ENCODE measurements around the gene PRPF19. TPM values are rescaled to one million over a fixed set of nuclear protein-coding genes. Genes with fewer than 3 reads are reported as not detected.
A peak's percentile ranks its signal among the peaks of the same experiment; 100 is the strongest.

PRPF19 gene
- total and polyA plus RNA-seq, 3 experiments from 2014 or later, result 19.0 to 204 (median 201) TPM

- no peak for DNase-seq
- no peaks in the 10 kb centered on the region for H3K9me3 Mint-ChIP-seq
- H3K4me1 ChIP-seq (ENCODE audit: insufficient read depth, low read length), result peaks cover under 1% of the 10 kb centered on the region
- H3K27me3 ChIP-seq (ENCODE audit: insufficient read depth, low read length, poor library complexity, severe bottlenecking), result peaks cover 10% of the 10 kb centered on the region
- no peak overlapping the region for H3K27ac Mint-ChIP-seq
- ChIA-PET POLR2A (interaction anchor here (0.6 kb wide), 2 partner anchors 9 to 43 kb away, joined by 3 read pairs; no protein-coding TSS in a partner anchor), CTCF (interaction anchor here (1.7 kb wide), 1 partner anchor 99 kb away, joined by 4 read pairs; no protein-coding TSS in a partner anchor)
- no peak overlapping the region for H3K4me3 ChIP-seq (ENCODE audit: low read length)
- H3K27me3 Mint-ChIP-seq, result peaks cover 8 to 23% of the 10 kb centered on the region in 2 donors
- H3K36me3 Mint-ChIP-seq, result no peaks in the 10 kb centered on the region
- H3K27ac ChIP-seq (ENCODE audit: low read depth, low read length), result no peak overlapping the region
- no peak overlapping the region for H3K4me3 Mint-ChIP-seq
- H3K4me1 Mint-ChIP-seq, result peaks cover 3 to 6% (median 5%) of the 10 kb centered on the region in 3 donors
- no peaks in the 10 kb centered on the region for H3K36me3 ChIP-seq (ENCODE audit: insufficient read depth, low read length)
- no peaks in the 10 kb centered on the region for H3K9me3 ChIP-seq (ENCODE audit: low read length)
Measured at GRCh38 chr11:60930394-60930793, 24.0 kb upstream of the PRPF19 start.

- H3K36me3 ChIP-seq (ENCODE audit: insufficient read depth, low read length), result no peaks in the 10 kb centered on the region
- no peak for DNase-seq
- no peaks in the 10 kb centered on the region for H3K9me3 Mint-ChIP-seq
- H3K27me3 ChIP-seq (ENCODE audit: insufficient read depth, low read length, poor library complexity, severe bottlenecking), result peaks cover 16% of the 10 kb centered on the region
- no peaks in the 10 kb centered on the region for H3K36me3 Mint-ChIP-seq
- peaks cover 7% of the 10 kb centered on the region for H3K4me1 ChIP-seq (ENCODE audit: insufficient read depth, low read length)
- no peak overlapping the region for H3K27ac Mint-ChIP-seq
- H3K4me3 Mint-ChIP-seq, result no peak overlapping the region
- H3K4me1 Mint-ChIP-seq, result peaks cover 7 to 12% (median 11%) of the 10 kb centered on the region in 3 donors
- CTCF ChIA-PET, result interaction anchor here (1.7 kb wide), 1 partner anchor 98 kb away, joined by 4 read pairs; no protein-coding TSS in a partner anchor
- H3K9me3 ChIP-seq (ENCODE audit: low read length), result no peaks in the 10 kb centered on the region
- H3K27me3 Mint-ChIP-seq, result peaks cover 8 to 27% of the 10 kb centered on the region in 2 donors
- POLR2A ChIA-PET, result interaction anchor here (0.6 kb wide), 2 partner anchors 8 to 42 kb away, joined by 3 read pairs; no protein-coding TSS in a partner anchor
- H3K27ac ChIP-seq (ENCODE audit: low read depth, low read length), result no peak overlapping the region
- H3K4me3 ChIP-seq (ENCODE audit: low read length), result no peak overlapping the region
Measured at GRCh38 chr11:60929764-60930163, 23.4 kb upstream of the PRPF19 start.

- H3K4me1 ChIP-seq (ENCODE audit: insufficient read depth, low read length), result peaks cover 13% of the 10 kb centered on the region
- Mint-ChIP-seq H3K27me3 (peaks cover 7 to 27% of the 10 kb centered on the region in 2 donors), H3K4me3 (no peak overlapping the region), H3K9me3 (no peaks in the 10 kb centered on the region), H3K36me3 (no peaks in the 10 kb centered on the region), H3K4me1 (peaks cover 10 to 18% (median 13%) of the 10 kb centered on the region in 3 donors), H3K27ac (no peak overlapping the region)
- POLR2A ChIA-PET, result no interaction called here
- CTCF ChIA-PET, result interaction anchor here (1.1 to 1.9 kb wide), 4 partner anchors 10 to 97 kb away, joined by 3 to 9 read pairs (median 4); no protein-coding TSS in a partner anchor
- H3K4me3 ChIP-seq (ENCODE audit: low read length), result no peak overlapping the region
- H3K9me3 ChIP-seq (ENCODE audit: low read length), result no peaks in the 10 kb centered on the region
- H3K27ac ChIP-seq (ENCODE audit: low read depth, low read length), result no peak overlapping the region
- no peak for DNase-seq
- H3K36me3 ChIP-seq (ENCODE audit: insufficient read depth, low read length), result no peaks in the 10 kb centered on the region
- H3K27me3 ChIP-seq (ENCODE audit: insufficient read depth, low read length, poor library complexity, severe bottlenecking), result peaks cover 23% of the 10 kb centered on the region
Measured at GRCh38 chr11:60928563-60929001, 22.2 kb upstream of the PRPF19 start.

- Mint-ChIP-seq H3K9me3 (no peaks in the 10 kb centered on the region), H3K4me1 (peaks cover 12 to 22% (median 13%) of the 10 kb centered on the region in 3 donors), H3K4me3 (no peak overlapping the region), H3K36me3 (peaks cover under 1 to 9% (median 3%) of the 10 kb centered on the region in 3 donors), H3K27ac (peak overlapping the region in 1 of 8 donors; percentile 29), H3K27me3 (peaks cover 10 to 30% of the 10 kb centered on the region in 2 donors)
- Histone ChIP-seq H3K9me3 (ENCODE audit: low read length) (no peaks in the 10 kb centered on the region), H3K4me1 (ENCODE audit: insufficient read depth, low read length) (peaks cover 13% of the 10 kb centered on the region), H3K4me3 (ENCODE audit: low read length) (no peak overlapping the region), H3K36me3 (ENCODE audit: insufficient read depth, low read length) (peaks cover under 1% of the 10 kb centered on the region), H3K27ac (ENCODE audit: low read depth, low read length) (no peak overlapping the region), H3K27me3 (ENCODE audit: insufficient read depth, low read length, poor library complexity, severe bottlenecking) (peaks cover 25% of the 10 kb centered on the region)
- ChIA-PET CTCF (interaction anchor here (1.1 to 1.9 kb wide), 2 partner anchors 9 to 12 kb away, joined by 3 to 9 read pairs; no protein-coding TSS in a partner anchor), POLR2A (no interaction called here)
- no peak for DNase-seq
Measured at GRCh38 chr11:60927600-60927999, 21.2 kb upstream of the PRPF19 start.

GRCh38 chr11:60927061-60927592, 20.7 kb upstream of the PRPF19 start:
- Histone ChIP-seq H3K4me1 (ENCODE audit: insufficient read depth, low read length) (peaks cover 13% of the 10 kb centered on the region), H3K4me3 (ENCODE audit: low read length) (no peak overlapping the region), H3K27me3 (ENCODE audit: insufficient read depth, low read length, poor library complexity, severe bottlenecking) (peaks cover 25% of the 10 kb centered on the region), H3K36me3 (ENCODE audit: insufficient read depth, low read length) (peaks cover 5% of the 10 kb centered on the region), H3K27ac (ENCODE audit: low read depth, low read length) (no peak overlapping the region), H3K9me3 (ENCODE audit: low read length) (no peaks in the 10 kb centered on the region)
- POLR2A ChIA-PET, result no interaction called here
- Mint-ChIP-seq H3K27ac (no peak overlapping the region), H3K27me3 (peaks cover 10 to 30% of the 10 kb centered on the region in 2 donors), H3K36me3 (peaks cover 5 to 14% (median 7%) of the 10 kb centered on the region in 3 donors), H3K4me3 (peak overlapping the region in 2 of 7 donors; percentile 65 to 85), H3K9me3 (no peaks in the 10 kb centered on the region), H3K4me1 (peaks cover 12 to 22% (median 17%) of the 10 kb centered on the region in 3 donors)
- CTCF ChIA-PET, result interaction anchor here (1.9 kb wide), 1 partner anchor 12 kb away, joined by 9 read pairs; no protein-coding TSS in a partner anchor
- DNase-seq, result no peak

- Mint-ChIP-seq H3K27ac (no peak overlapping the region), H3K4me3 (peak overlapping the region in 1 of 7 donors; percentile 12), H3K4me1 (peaks cover 12 to 22% (median 17%) of the 10 kb centered on the region in 3 donors), H3K36me3 (peaks cover 6 to 20% (median 11%) of the 10 kb centered on the region in 3 donors), H3K27me3 (peaks cover 11 to 30% of the 10 kb centered on the region in 2 donors), H3K9me3 (no peaks in the 10 kb centered on the region)
- no peak for DNase-seq
- no peak overlapping the region for H3K4me3 ChIP-seq (ENCODE audit: low read length)
- H3K9me3 ChIP-seq (ENCODE audit: low read length), result no peaks in the 10 kb centered on the region
- POLR2A ChIA-PET, result no interaction called here
- peaks cover 10% of the 10 kb centered on the region for H3K36me3 ChIP-seq (ENCODE audit: insufficient read depth, low read length)
- H3K27ac ChIP-seq (ENCODE audit: low read depth, low read length), result no peak overlapping the region
- peaks cover 13% of the 10 kb centered on the region for H3K4me1 ChIP-seq (ENCODE audit: insufficient read depth, low read length)
- peaks cover 23% of the 10 kb centered on the region for H3K27me3 ChIP-seq (ENCODE audit: insufficient read depth, low read length, poor library complexity, severe bottlenecking)
- CTCF ChIA-PET, result interaction anchor here (1.9 kb wide), 1 partner anchor 11 kb away, joined by 9 read pairs; no protein-coding TSS in a partner anchor
Measured at GRCh38 chr11:60926500-60926899, 20.1 kb upstream of the PRPF19 start.

GRCh38 chr11:60925868-60926267, 19.5 kb upstream of the PRPF19 start:
- peak overlapping the region in 1 of 8 donors; percentile 7 for H3K27ac Mint-ChIP-seq
- no peaks in the 10 kb centered on the region for H3K9me3 Mint-ChIP-seq
- peaks cover 14 to 27% of the 10 kb centered on the region in 2 donors for H3K27me3 Mint-ChIP-seq
- peaks cover 12 to 22% (median 17%) of the 10 kb centered on the region in 3 donors for H3K4me1 Mint-ChIP-seq
- peaks cover 16% of the 10 kb centered on the region for H3K36me3 ChIP-seq (ENCODE audit: insufficient read depth, low read length)
- no peak overlapping the region for H3K27ac ChIP-seq (ENCODE audit: low read depth, low read length)
- no peak for DNase-seq
- POLR2A ChIA-PET, result interaction anchor here (0.6 kb wide), 2 partner anchors 101 to 1376 kb away, joined by 3 to 6 read pairs; no protein-coding TSS in a partner anchor
- peak overlapping the region in 6 of 7 donors; percentile 12 to 75 (median 58) for H3K4me3 Mint-ChIP-seq
- CTCF ChIA-PET, result no interaction called here
- H3K27me3 ChIP-seq (ENCODE audit: insufficient read depth, low read length, poor library complexity, severe bottlenecking), result peaks cover 22% of the 10 kb centered on the region
- H3K9me3 ChIP-seq (ENCODE audit: low read length), result no peaks in the 10 kb centered on the region
- H3K36me3 Mint-ChIP-seq, result peaks cover 10 to 26% (median 15%) of the 10 kb centered on the region in 3 donors
- H3K4me3 ChIP-seq (ENCODE audit: low read length), result no peak overlapping the region
- H3K4me1 ChIP-seq (ENCODE audit: insufficient read depth, low read length), result peaks cover 13% of the 10 kb centered on the region
